GM12878 (cell line): ENCODE measurements around the gene TET3. TPM values are rescaled to one million over a fixed set of nuclear protein-coding genes. Genes with fewer than 3 reads are reported as not detected.

ENCODE experiments used
- ATAC-seq: fragments of 200-7000 bp; cut with Tn5 transposase; 3 replicates; pipeline ENCODE4 v1.9.1; 2020; ENCODE audit warnings: mild to moderate bottlenecking, moderate library complexity
- BruUV-seq: library from RNA; stranded (reverse); fragments of 400-500 nt; replicated peaks from 2 replicates; lab custom pipeline; 2021; lab: Mats Ljungman, UMichigan
- CTCF ChIA-PET: fragments of 300-600 bp; sonication (Branson Sonifier 250); formaldehyde crosslinking; extraction: SDS; loops from one replicate; lab custom pipeline; 2021; ENCODE audit warnings: inconsistent platforms; lab: Yijun Ruan, JAX
- POLR2A ChIA-PET: fragments of 350-600 bp; formaldehyde crosslinking; extraction: SDS; loops from one replicate; lab custom pipeline; 2021; ENCODE audit warnings: inconsistent platforms; lab: Charles Lee
- RAD21 ChIA-PET: fragments of 300-600 bp; sonication (Branson Sonifier 250); formaldehyde crosslinking; loops from one replicate; lab custom pipeline; 2023; ENCODE audit warnings: antibody characterized with exemption; ENCODE audit not compliant: unreplicated experiment; lab: Charles Lee
- SMC1A ChIA-PET: fragments of 300-600 bp; sonication (Branson Sonifier 250); formaldehyde crosslinking; loops from one replicate; lab custom pipeline; 2023; ENCODE audit not compliant: unreplicated experiment, uncharacterized antibody; lab: Charles Lee
- DNase-seq: peaks from one replicate; pipeline ENCODE4 v3.0.0-alpha.2; 2011; ENCODE audit warnings: low read depth, low spot score
- FAIRE-seq: peaks from 3 replicates; lab custom pipeline; 2011; peaks lifted over from hg19 to GRCh38; lab: Jason Lieb, UNC
- H2AFZ ChIP-seq: 2 replicates; pipeline ENCODE4 v1.6.0; 2011; ENCODE audit warnings: low read depth, low read length, control low read depth; ENCODE audit not compliant: control insufficient read depth
- H3K27ac ChIP-seq: 2 replicates; pipeline ENCODE4 v1.5.1; 2011; ENCODE audit warnings: control low read depth; ENCODE audit not compliant: control insufficient read depth, insufficient read depth
- H3K27me3 ChIP-seq, 2 experiments: replicated peaks in 1 of 2; 2 replicates each; pipeline versions ENCODE4 v1.6.0 to v1.6.1; 2011; ENCODE audit warnings: low read length in 1 of 2; ENCODE audit not compliant: control insufficient read depth in 2 of 2, insufficient read depth in 2 of 2
- H3K36me3 ChIP-seq, 2 experiments: 2 replicates each; pipeline ENCODE4 v1.5.1; 2011; ENCODE audit warnings: low read length in 1 of 2; ENCODE audit not compliant: control insufficient read depth in 2 of 2, insufficient read depth in 2 of 2
- H3K4me1 ChIP-seq: 2 replicates; pipeline ENCODE4 v1.6.1; 2011; ENCODE audit warnings: mild to moderate bottlenecking, low read length, moderate library complexity, mixed read lengths; ENCODE audit not compliant: control insufficient read depth, insufficient read depth
- H3K4me2 ChIP-seq: 2 replicates; pipeline ENCODE4 v1.6.0; 2011; ENCODE audit warnings: control low read depth; ENCODE audit not compliant: control insufficient read depth, insufficient read depth
- H3K4me3 ChIP-seq: fragments of 200-600 bp; sonication (generic); 2 replicates; pipeline ENCODE4 v1.5.1; 2016
- H3K79me2 ChIP-seq: 2 replicates; pipeline ENCODE4 v1.6.0; 2011; ENCODE audit warnings: low read length; ENCODE audit not compliant: control insufficient read depth, insufficient read depth
- H3K9ac ChIP-seq: 2 replicates; pipeline ENCODE4 v1.8.0; 2011; ENCODE audit warnings: low read length, control low read depth, mixed read lengths; ENCODE audit not compliant: control insufficient read depth, insufficient read depth
- H3K9me3 ChIP-seq: replicated peaks from 3 replicates; pipeline ENCODE4 v1.5.1; 2011; ENCODE audit warnings: mild to moderate bottlenecking, low read length; ENCODE audit not compliant: control insufficient read depth, insufficient read depth
- H4K20me1 ChIP-seq: 2 replicates; pipeline ENCODE4 v1.6.0; 2011; ENCODE audit not compliant: control insufficient read depth, insufficient read depth
- BACH1 ChIP-seq: fragments of 450-650 bp; IDR thresholded peaks from 2 replicates; pipeline ENCODE4 v1.6.1; 2017; ENCODE audit warnings: mild to moderate bottlenecking, borderline replicate concordance
- BHLHE40 ChIP-seq, 2 experiments: fragments of 450-650 bp in 1 of 2; IDR thresholded peaks; 2 replicates each; pipeline ENCODE4 v1.6.1; 2011 to 2017; ENCODE audit warnings: low read depth in 2 of 2, borderline replicate concordance in 1 of 2, improper control_type of control experiment in 1 of 2, low read length in 1 of 2, mild to moderate bottlenecking in 1 of 2
- CBFB ChIP-seq: IDR thresholded peaks from 2 replicates; pipeline ENCODE4 v1.6.1; 2016; ENCODE audit warnings: antibody characterized with exemption, low read depth
- CREM ChIP-seq: IDR thresholded peaks from 2 replicates; pipeline ENCODE4 v1.6.1; 2014; ENCODE audit warnings: antibody characterized with exemption, low read depth
- MEF2A ChIP-seq: IDR thresholded peaks from 2 replicates; pipeline ENCODE4 v1.6.1; 2011; ENCODE audit warnings: low read depth, mild to moderate bottlenecking, low read length, moderate library complexity; ENCODE audit not compliant: insufficient read depth
- MXI1 ChIP-seq: fragments of 150-350 bp; IDR thresholded peaks from 2 replicates; pipeline ENCODE4 v1.6.1; 2011; ENCODE audit warnings: low read depth, mild to moderate bottlenecking, inconsistent platforms, low read length, improper control_type of control experiment
- NFXL1 ChIP-seq: fragments of 450-650 bp; IDR thresholded peaks from 2 replicates; pipeline ENCODE4 v1.6.1; 2017; ENCODE audit warnings: antibody characterized with exemption, mild to moderate bottlenecking, borderline replicate concordance
- NR2C2 ChIP-seq: IDR thresholded peaks from 2 replicates; pipeline ENCODE4 v1.6.1; 2011; ENCODE audit warnings: borderline replicate concordance, low read depth; ENCODE audit not compliant: control insufficient read depth, insufficient read length
- SIN3A ChIP-seq: IDR thresholded peaks from 2 replicates; pipeline ENCODE4 v1.6.1; 2012; ENCODE audit warnings: low read depth, low read length, improper control_type of control experiment
- SIX5 ChIP-seq: IDR thresholded peaks from 2 replicates; pipeline ENCODE4 v1.6.1; 2011; ENCODE audit warnings: mild to moderate bottlenecking, low read depth, low read length, moderate library complexity; ENCODE audit not compliant: severe bottlenecking
- SMC3 ChIP-seq: IDR thresholded peaks from 2 replicates; pipeline ENCODE4 v1.6.1; 2011; ENCODE audit warnings: low read length, improper control_type of control experiment, borderline replicate concordance
- SREBF2 ChIP-seq: IDR thresholded peaks from 2 replicates; pipeline ENCODE4 v1.6.1; 2012; ENCODE audit warnings: mild to moderate bottlenecking, low read length
- ZNF24 ChIP-seq: fragments of 450-650 bp; IDR thresholded peaks from 2 replicates; pipeline ENCODE4 v1.6.1; 2017; ENCODE audit warnings: antibody characterized with exemption, mild to moderate bottlenecking
- WGBS: methylation state at CpG from one replicate; pipeline ENCODE4 v1.1.6; 2016; ENCODE audit warnings: low lambda C conversion rate; ENCODE audit not compliant: insufficient replicate concordance, insufficient coverage; ENCODE audit errors: missing lambda C conversion rate; 5-methylcytosine and 5-hydroxymethylcytosine counted together
- in situ Hi-C: fragments of 300-500 bp; cut with MboI; formaldehyde crosslinking; loops from 9 replicates; pipeline ENCODE4 v1.14.3; 2018; ENCODE audit warnings: mixed read lengths
- intact Hi-C: fragments of 100-400 bp; cut with micrococcal nuclease; formaldehyde crosslinking; loops from one replicate; pipeline ENCODE4 v1.14.2; 2022; ENCODE audit not compliant: unreplicated experiment
- polyA plus RNA-seq, 11 experiments: library from polyadenylated mRNA; depleted of rRNA in 4 of 11; unstranded in 6 of 11; stranded (reverse) in 5 of 11; fragments of >200 nt; fragmentation: Nextera tagmentation in 4 of 11; fragmentation: Illumina TruSeq in 1 of 11; extraction: Ambion mirVana in 4 of 11; extraction: Trizol in 1 of 11; gene quantifications; 1 replicate in 1 of 11; 2 replicates in 10 of 11; pipeline versions ENCODE4 v1.2.1 to v1.2.3, GENCODE V29; 2011 to 2016; ENCODE audit warnings: inconsistent platforms in 2 of 11, missing spikeins in 2 of 11, low read depth in 1 of 11
- total RNA-seq, 4 experiments: library from RNA; depleted of rRNA in 3 of 4; stranded (reverse); fragments of >200 nt in 3 of 4; fragmentation: Illumina TruSeq in 1 of 4; extraction: Trizol in 1 of 4; gene quantifications; 2 replicates each; pipeline versions ENCODE4 v1.2.1 to v1.2.3, GENCODE V29; 2013 to 2021
- TF ChIP-seq, protein P1 (sequence below): fragments of 150-350 bp; IDR thresholded peaks from 2 replicates; pipeline ENCODE4 v1.6.1; 2014; ENCODE audit warnings: mild to moderate bottlenecking, low read depth, low read length
- TF ChIP-seq, protein P2 (sequence below): fragments of 450-650 bp; formaldehyde crosslinking; IDR thresholded peaks from 2 replicates; pipeline ENCODE4 v1.4.0; 2022; ENCODE audit warnings: mild to moderate bottlenecking, moderate library complexity
- TF ChIP-seq, protein P3 (sequence below): fragments of 450-650 bp; IDR thresholded peaks from 2 replicates; pipeline ENCODE4 v1.6.1; 2017; ENCODE audit warnings: mild to moderate bottlenecking, moderate library complexity

TET3 gene
- total and polyA plus RNA-seq, 10 of the 15 experiments (the other 5 are each of a cell fraction or from before 2014, with no cell fraction given), result 0.77 to 25.9 (median 8.5) TPM

DNA sequence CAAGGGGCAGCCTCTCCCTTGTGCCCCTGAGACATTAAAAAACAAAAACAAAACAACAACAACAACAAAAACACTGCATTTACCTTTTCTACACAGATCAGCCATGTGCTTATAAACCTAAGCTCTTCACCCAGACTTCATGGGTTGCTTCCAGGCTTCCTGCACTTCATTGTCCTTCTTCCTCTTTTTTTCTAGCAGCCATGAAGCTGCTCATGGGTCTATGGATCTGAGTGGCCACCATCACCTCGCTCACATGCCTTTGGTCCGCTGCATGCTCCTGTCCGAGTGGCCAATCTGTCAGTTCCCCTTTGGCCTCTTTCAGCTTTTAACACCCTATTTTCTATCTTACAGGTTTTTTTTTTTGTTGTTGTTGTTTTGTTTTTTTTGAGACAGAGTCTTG lies 9.0 kb upstream of the TET3 start:
- H3K4me2 ChIP-seq, result no peak overlapping the region
- in situ Hi-C loops (no loop called here), intact Hi-C loops (no loop called here)
- H3K27me3 ChIP-seq, result no peaks in the 10 kb centered on the region
- peaks cover 33% of the 10 kb centered on the region for H3K4me1 ChIP-seq
- H3K4me3 ChIP-seq, result no peak overlapping the region
- no peak overlapping the region for H3K27ac ChIP-seq
- no peak for FAIRE-seq
- no TSS peak for BruUV-seq
- no peaks in the 10 kb centered on the region for H4K20me1 ChIP-seq
- SMC1A ChIA-PET, result interaction anchor here (0.8 to 1.8 kb wide), 7 partner anchors 12 to 147 kb away, joined by 3 to 4 read pairs (median 3); partner anchors contain the start of genes DGUOK and STAMBP
- no peak for ATAC-seq
- POLR2A ChIA-PET, result interaction anchor here (0.6 kb wide), 1 partner anchor 12 kb away, joined by 4 read pairs; no protein-coding TSS in a partner anchor
- H3K79me2 ChIP-seq, result peaks cover 28% of the 10 kb centered on the region
- H3K36me3 ChIP-seq, result no peaks in the 10 kb centered on the region
- no peak overlapping the region for H3K9ac ChIP-seq
- H3K9me3 ChIP-seq, result no peaks in the 10 kb centered on the region
- CTCF ChIA-PET, result no interaction called here
- 90% methylated on average over 3 of the region's 3 CpGs for WGBS
- H2AFZ ChIP-seq, result no peak overlapping the region
- no peak for DNase-seq
- RAD21 ChIA-PET, result no interaction called here
- TF ChIP-seq SIX5 (no peak), BACH1 (no peak), BHLHE40 (IDR thresholded peaks at IDR 0.05; ENCODE audit: borderline replicate concordance in 1 of 2, low read depth in 2 of 2, low read length in 1 of 2) (no peak), SREBF2 (no peak), CBFB (no peak), SIN3A (no peak), ZNF24 (no peak), MXI1 (no peak), NR2C2 (no peak), MEF2A (no peak), NFXL1 (no peak), CREM (no peak), SMC3 (no peak)
- TF ChIP-seq, protein P1, sequence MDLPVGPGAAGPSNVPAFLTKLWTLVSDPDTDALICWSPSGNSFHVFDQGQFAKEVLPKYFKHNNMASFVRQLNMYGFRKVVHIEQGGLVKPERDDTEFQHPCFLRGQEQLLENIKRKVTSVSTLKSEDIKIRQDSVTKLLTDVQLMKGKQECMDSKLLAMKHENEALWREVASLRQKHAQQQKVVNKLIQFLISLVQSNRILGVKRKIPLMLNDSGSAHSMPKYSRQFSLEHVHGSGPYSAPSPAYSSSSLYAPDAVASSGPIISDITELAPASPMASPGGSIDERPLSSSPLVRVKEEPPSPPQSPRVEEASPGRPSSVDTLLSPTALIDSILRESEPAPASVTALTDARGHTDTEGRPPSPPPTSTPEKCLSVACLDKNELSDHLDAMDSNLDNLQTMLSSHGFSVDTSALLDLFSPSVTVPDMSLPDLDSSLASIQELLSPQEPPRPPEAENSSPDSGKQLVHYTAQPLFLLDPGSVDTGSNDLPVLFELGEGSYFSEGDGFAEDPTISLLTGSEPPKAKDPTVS, result no peak
- TF ChIP-seq, protein P2, sequence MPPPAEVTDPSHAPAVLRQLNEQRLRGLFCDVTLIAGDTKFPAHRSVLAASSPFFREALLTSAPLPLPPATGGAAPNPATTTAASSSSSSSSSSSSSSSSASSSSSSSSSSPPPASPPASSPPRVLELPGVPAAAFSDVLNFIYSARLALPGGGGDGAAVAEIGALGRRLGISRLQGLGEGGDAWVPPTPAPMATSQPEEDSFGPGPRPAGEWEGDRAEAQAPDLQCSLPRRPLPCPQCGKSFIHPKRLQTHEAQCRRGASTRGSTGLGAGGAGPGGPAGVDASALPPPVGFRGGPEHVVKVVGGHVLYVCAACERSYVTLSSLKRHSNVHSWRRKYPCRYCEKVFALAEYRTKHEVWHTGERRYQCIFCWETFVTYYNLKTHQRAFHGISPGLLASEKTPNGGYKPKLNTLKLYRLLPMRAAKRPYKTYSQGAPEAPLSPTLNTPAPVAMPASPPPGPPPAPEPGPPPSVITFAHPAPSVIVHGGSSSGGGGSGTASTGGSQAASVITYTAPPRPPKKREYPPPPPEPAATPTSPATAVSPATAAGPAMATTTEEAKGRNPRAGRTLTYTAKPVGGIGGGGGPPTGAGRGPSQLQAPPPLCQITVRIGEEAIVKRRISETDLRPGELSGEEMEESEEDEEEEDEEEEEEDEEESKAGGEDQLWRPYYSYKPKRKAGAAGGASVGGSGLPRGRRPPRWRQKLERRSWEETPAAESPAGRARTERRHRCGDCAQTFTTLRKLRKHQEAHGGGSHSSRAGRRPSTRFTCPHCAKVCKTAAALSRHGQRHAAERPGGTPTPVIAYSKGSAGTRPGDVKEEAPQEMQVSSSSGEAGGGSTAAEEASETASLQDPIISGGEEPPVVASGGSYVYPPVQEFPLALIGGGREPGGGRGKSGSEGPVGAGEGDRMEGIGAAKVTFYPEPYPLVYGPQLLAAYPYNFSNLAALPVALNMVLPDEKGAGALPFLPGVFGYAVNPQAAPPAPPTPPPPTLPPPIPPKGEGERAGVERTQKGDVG, result no peak
- TF ChIP-seq, protein P3, sequence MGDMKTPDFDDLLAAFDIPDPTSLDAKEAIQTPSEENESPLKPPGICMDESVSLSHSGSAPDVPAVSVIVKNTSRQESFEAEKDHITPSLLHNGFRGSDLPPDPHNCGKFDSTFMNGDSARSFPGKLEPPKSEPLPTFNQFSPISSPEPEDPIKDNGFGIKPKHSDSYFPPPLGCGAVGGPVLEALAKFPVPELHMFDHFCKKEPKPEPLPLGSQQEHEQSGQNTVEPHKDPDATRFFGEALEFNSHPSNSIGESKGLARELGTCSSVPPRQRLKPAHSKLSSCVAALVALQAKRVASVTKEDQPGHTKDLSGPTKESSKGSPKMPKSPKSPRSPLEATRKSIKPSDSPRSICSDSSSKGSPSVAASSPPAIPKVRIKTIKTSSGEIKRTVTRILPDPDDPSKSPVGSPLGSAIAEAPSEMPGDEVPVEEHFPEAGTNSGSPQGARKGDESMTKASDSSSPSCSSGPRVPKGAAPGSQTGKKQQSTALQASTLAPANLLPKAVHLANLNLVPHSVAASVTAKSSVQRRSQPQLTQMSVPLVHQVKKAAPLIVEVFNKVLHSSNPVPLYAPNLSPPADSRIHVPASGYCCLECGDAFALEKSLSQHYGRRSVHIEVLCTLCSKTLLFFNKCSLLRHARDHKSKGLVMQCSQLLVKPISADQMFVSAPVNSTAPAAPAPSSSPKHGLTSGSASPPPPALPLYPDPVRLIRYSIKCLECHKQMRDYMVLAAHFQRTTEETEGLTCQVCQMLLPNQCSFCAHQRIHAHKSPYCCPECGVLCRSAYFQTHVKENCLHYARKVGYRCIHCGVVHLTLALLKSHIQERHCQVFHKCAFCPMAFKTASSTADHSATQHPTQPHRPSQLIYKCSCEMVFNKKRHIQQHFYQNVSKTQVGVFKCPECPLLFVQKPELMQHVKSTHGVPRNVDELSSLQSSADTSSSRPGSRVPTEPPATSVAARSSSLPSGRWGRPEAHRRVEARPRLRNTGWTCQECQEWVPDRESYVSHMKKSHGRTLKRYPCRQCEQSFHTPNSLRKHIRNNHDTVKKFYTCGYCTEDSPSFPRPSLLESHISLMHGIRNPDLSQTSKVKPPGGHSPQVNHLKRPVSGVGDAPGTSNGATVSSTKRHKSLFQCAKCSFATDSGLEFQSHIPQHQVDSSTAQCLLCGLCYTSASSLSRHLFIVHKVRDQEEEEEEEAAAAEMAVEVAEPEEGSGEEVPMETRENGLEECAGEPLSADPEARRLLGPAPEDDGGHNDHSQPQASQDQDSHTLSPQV, result no peak
